H7 (cell line): Measurements from ENCODE around the gene KRT3. TPM values are rescaled to one million over a fixed set of nuclear protein-coding genes. Genes with fewer than 3 reads are reported as not detected.

Source experiments
- DNase-seq: peaks from one replicate; pipeline ENCODE4 v3.0.0; 2012
- H3K27me3 ChIP-seq: 2 replicates; pipeline ENCODE4 v1.6.0; 2011; ENCODE audit warnings: mild to moderate bottlenecking, low read length; ENCODE audit not compliant: control insufficient read depth, insufficient read depth
- H3K36me3 ChIP-seq: replicated peaks from 2 replicates; pipeline ENCODE4 v1.5.1; 2011; ENCODE audit warnings: low read length; ENCODE audit not compliant: control insufficient read depth, insufficient read depth
- H3K4me3 ChIP-seq: 2 replicates; pipeline ENCODE4 v1.5.1; 2011; ENCODE audit warnings: low read depth, mild to moderate bottlenecking, control low read depth, low read length, moderate library complexity; ENCODE audit not compliant: insufficient read depth
- total RNA-seq: library from RNA; depleted of rRNA; stranded (reverse); fragments of >200 nt; shearing (Covaris generic); gene quantifications from 2 replicates; pipeline ENCODE4 v1.2.3, GENCODE V29; 2014

Gene KRT3
- total RNA-seq, 1 experiment from 2014 or later: not detected

DNA sequence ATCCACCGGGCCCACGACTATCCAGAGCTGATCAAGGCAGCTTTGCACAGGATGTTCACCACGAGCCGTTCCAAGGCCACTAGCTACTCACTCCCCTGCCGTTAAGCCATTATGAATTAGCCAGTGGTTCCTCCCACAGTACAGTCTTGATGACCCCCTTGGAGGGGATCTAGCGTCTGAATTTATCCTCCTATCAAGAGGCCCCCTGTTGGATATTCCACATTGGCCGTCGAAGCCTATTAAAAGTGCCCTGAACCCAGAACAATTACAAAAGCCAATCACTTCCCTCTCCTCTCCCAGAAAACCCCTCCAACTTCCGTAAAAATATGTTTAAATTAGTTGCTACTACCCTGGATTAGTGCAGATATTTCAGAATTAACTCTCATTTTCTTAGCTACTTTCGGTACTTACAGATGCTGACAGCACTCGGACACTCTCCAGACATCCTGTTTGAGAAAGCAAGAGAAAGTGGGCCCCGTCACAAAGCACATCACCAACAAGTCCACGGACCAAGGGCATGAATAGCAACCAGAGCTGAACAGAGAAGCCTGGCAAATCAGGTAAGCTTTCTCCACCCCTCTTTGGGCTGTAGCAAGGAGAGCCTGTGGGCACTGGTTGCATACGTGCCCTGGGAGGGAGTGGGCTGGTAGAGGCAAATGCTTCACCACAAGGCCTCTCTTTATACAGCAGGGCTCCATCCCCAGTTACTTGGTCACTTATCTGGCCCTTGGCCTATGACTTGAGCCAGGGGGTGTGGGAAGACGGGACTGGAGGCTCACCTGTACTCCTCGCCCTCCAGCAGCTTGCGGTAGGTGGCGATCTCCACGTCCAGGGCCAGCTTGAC, 5.3 kb downstream of the KRT3 start:
- peak; percentile 46 for DNase-seq
- no peaks in the 10 kb centered on the region for H3K27me3 ChIP-seq
- H3K36me3 ChIP-seq: no peaks in the 10 kb centered on the region
- H3K4me3 ChIP-seq: no peak overlapping the region

DNA sequence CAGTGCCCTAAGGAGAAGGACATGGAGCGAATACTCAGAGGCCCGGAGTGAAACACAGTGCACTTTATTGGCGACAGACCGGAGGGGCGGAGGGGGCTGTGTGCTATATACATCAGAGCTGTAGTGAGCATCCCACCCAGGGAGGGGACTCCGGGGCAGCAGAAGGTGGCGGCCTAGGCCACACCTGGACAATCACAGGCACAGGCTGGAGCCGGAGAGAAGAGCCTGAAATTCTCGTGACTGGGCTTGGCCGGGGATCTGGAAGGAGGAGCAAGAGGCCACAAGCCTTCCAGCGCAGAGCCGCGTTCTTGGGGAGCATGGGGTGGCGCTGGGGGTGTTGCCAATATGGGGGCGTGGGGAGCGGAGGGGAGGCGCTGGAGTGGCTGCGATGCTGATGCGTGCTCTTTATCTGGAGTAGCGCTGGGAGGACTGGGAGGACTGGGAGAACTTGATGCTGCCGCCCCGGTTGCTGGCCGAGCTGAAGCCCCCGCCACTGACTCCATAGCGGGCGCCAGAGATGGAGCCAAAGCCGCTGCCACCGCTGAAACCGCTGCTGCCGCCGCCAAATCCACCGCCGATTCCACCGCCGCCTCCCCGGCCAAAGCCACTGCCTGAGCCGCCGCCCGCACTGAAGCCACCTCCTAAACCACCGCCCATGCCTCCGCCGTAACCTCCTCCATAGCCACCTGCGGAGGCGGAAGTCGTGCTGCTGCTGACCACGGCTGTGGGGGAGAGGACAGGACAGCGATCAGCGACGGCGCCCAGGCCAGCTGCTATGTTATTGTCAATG, 6.1 kb downstream of the KRT3 start:
- peak; percentile 64 for DNase-seq
- H3K36me3 ChIP-seq: no peaks in the 10 kb centered on the region
- no peak overlapping the region for H3K4me3 ChIP-seq
- no peaks in the 10 kb centered on the region for H3K27me3 ChIP-seq

GRCh38 chr12:52788876-52789636, 6.9 kb downstream of the KRT3 start:
- DNase-seq: no peak
- Histone ChIP-seq H3K4me3 (no peak overlapping the region), H3K36me3 (no peaks in the 10 kb centered on the region), H3K27me3 (no peaks in the 10 kb centered on the region)

DNA sequence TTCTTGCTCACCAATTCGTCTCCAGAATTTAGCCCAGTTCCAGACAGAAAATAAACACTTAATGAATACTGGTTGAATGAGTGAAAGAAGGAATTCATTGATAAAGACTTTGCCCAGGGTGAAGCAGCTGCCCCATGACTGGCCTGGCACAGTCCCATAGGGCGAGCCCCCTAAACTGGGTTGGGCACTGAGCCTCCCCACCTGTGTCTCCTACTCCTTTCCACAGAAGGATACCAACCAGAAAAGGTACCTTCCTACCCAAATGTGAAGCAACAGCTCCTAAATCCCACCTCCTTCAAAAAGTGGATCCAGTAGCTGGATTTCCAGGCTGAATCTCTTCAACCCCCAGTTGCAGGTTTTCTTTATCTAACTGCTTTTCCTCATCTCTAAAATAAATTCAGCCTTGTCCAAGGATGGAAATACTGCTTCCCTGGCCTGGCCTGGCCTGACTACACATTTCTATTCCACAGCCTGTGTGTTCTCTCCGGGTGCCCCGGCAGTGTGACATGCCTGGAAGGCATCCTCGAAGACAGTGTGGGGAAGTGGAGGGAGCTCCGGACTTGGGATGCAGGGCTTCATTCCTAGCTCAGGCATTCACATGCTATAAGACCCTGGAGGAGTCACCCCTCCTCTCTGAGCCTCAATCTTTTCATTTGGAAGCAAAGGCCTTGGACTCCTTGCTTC, 7.6 kb downstream of the KRT3 start:
- no peak for DNase-seq
- Histone ChIP-seq H3K27me3 (no peaks in the 10 kb centered on the region), H3K36me3 (no peaks in the 10 kb centered on the region), H3K4me3 (no peak overlapping the region)

DNA sequence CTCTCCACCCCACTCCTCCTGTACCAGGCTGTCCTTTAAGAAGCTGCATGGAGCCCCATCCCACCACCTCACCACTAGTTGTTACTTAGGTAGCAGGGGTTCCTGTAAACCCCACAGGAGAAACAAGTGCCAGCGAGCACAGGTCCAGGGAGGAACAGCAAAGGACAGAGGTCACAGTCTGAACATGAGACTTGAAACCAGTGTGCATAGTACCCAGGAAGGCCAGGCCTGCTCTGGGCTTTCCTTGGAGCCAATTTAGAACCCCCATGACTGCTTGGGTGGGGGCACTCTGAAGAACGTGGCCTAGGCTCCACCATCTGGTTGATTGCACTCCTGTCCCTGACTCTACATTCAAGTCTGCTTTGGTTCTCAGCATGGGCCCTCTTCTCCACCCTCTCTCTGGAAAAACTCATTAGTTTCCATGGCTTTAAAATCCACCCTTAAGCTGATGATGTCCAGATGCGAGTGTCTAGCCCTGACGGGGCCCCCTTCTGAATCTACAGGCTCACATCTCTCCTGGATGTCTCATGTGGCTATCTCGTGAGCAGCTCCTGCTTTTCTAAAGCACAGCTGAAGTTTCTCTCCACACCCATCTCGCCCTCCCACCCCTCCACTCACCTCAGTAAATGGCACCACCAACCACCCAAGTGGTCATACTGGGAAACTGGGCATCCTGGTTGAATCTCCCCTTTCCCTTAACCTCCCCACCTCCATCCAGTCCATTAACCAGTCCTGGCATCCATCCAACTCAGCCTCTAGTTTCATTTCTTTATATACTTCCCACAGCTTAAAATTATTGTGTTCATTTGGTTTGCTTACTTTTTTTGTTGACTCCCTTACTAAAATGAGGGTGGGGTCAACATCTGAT, 8.4 kb downstream of the KRT3 start:
- no peaks in the 10 kb centered on the region for H3K36me3 ChIP-seq
- H3K27me3 ChIP-seq: no peaks in the 10 kb centered on the region
- no peak overlapping the region for H3K4me3 ChIP-seq
- DNase-seq: no peak

DNA sequence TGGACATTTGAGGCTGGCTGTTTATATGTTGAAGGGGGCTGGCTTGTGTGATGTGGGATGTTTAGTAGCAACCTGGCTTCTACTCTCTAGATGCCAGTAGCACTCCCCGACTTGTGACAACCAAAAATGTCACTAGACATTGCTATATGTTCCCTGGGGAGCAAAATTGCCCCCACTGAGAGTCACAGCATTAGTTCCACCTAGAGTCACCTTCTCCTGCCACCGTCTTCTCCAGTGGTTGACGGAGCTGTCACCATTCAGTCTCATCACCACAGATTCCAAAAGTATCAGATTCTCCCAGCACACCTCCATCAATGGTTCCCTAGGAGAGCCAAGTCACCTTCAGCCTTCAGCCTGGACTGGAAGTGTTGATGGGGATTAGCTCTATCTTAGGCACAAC, 11.0 kb downstream of the KRT3 start:
- DNase-seq: no peak

DNA sequence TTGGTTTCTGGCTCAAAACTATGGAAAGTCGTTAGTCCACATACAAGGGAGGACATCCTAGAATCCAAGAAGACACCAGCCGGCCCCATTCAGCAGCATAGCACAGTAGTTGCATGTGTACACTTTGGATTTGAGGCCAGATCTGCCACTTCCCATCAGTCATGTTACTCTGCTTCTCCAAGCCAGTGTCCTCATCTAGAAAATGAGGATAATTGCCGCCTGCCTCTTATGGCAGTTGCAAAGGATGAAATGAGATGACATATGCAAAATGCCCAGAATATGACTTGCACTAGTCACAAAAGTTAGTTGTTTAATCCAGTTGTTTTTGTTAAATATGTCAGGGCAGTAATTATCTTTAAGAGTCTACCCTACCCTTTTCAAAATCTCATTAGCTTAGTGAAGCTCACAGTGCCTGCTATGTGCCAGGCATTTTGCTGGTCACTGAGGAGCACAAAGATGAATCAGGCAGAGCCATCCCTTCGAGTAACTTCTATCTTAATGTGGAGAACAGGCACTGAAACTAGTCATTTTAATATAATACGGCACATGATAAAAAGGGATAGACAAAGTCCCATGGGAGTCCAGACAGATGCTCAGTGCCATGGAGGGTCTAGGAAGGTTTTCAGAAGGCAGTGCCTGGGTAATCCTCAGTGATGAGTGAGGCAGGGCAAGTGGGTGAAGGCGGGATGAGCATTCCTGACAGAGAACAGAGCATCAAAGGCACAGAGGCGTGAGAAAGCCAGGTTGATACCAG, 12.2 kb downstream of the KRT3 start:
- Histone ChIP-seq H3K4me3 (no peak overlapping the region), H3K27me3 (no peaks in the 10 kb centered on the region; the same call in 1 of the 2 replicates), H3K36me3 (no peaks in the 10 kb centered on the region)
- no peak for DNase-seq

More for the DNA sequence above, 11.0 kb downstream of the KRT3 start:
- Histone ChIP-seq H3K36me3 (no peaks in the 10 kb centered on the region), H3K27me3 (no peaks in the 10 kb centered on the region; the same call in 1 of the 2 replicates), H3K4me3 (no peak overlapping the region)

DNA sequence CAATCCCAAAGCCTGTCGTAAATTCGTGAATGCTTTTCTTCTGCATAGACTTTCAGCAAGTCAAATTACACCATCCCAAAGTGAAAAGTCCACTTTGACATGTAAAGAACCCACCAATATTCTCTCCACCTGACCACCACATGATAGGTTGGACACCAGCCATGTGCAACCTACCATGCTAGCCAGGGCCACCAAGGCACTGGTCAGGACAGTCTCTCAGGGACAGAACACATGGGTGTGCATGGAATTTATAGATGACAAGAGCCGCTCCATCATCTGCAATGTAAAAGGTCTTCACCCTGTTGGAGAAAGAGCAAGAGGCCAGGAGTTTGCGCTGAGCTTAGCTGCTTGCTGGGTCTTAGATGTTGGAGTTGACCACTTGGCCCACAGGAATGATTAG, 13.4 kb downstream of the KRT3 start:
- DNase-seq: no peak
- Histone ChIP-seq H3K36me3 (no peaks in the 10 kb centered on the region), H3K27me3 (no peaks in the 10 kb centered on the region; the same call in 1 of the 2 replicates), H3K4me3 (no peak overlapping the region)

- Histone ChIP-seq H3K36me3 (no peaks in the 10 kb centered on the region), H3K4me3 (no peak overlapping the region), H3K27me3 (no peaks in the 10 kb centered on the region; the same call in 1 of the 2 replicates)
- no peak for DNase-seq
These were observed 14.4 kb downstream of the KRT3 start for GRCh38 chr12:52781399-52782082.

- H3K36me3 ChIP-seq: no peaks in the 10 kb centered on the region
- H3K27me3 ChIP-seq: no peaks in the 10 kb centered on the region; the same call in 1 of the 2 replicates
- H3K4me3 ChIP-seq: no peak overlapping the region
- no peak for DNase-seq
These were observed 16.0 kb downstream of the KRT3 start for GRCh38 chr12:52779914-52780313.

- Histone ChIP-seq H3K36me3 (no peaks in the 10 kb centered on the region), H3K27me3 (no peaks in the 10 kb centered on the region; the same call in 1 of the 2 replicates)
- no peak for DNase-seq
These were observed 17.1 kb downstream of the KRT3 start for GRCh38 chr12:52778833-52779232.

DNA sequence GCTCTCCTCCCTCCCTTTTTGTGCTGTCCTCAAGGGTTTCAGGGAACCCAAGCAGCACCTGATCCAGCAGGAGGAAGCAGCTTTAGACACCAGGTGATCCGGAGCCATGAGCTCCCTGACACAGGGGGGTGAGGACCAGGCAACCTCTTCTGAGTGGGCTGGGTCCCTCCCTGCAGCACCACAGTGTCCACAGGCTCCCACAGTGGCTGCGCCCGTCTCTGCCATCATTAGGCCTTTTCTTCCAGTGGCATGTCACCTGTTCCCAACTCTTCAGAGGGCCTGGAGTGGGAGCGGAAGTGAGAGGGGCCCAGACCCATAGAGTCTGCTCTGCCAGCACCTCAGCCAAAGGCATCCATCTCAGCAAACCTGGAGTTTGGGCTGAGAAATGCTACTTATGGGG, 18.4 kb downstream of the KRT3 start:
- Histone ChIP-seq H3K4me3 (no peak overlapping the region), H3K36me3 (no peaks in the 10 kb centered on the region), H3K27me3 (no peaks in the 10 kb centered on the region; the same call in 1 of the 2 replicates)
- DNase-seq: no peak

More at GRCh38 chr12:52778833-52779232, 17.1 kb downstream of the KRT3 start:
- H3K4me3 ChIP-seq: no peak overlapping the region
